ENCODE data around the gene GFRA1. TPM values are rescaled to one million over a fixed set of nuclear protein-coding genes. Genes with fewer than 3 reads are reported as not detected.

GFRA1 gene
- total and polyA plus RNA-seq, 2 of the 8 experiments (the other 6 are each of a cell fraction or from before 2014, with no cell fraction given), result 1.1 to 2.0 TPM

GRCh38 chr10:116015583-116016333 is 257.2 kb downstream of the GFRA1 start:
- H3K18ac ChIP-seq (ENCODE audit: extremely low read depth, low read length), result no peak overlapping the region
- no peaks in the 10 kb centered on the region for H3K79me1 ChIP-seq (ENCODE audit: low read depth, low read length)
- H3K4me3 ChIP-seq (ENCODE audit: extremely low read depth in 1 of 4, insufficient read depth in 2 of 4, low read depth in 3 of 4, low read length in 4 of 4), result no peak overlapping the region
- FAIRE-seq (no peak), DNase-seq (ENCODE audit: low read depth in 1 of 2, low spot score in 2 of 2) (no peak)
- H3K14ac ChIP-seq (ENCODE audit: insufficient read length), result no peak overlapping the region
- no peak overlapping the region for H2AK5ac ChIP-seq (ENCODE audit: low read depth, low read length)
- H2BK12ac ChIP-seq (ENCODE audit: low read depth, low read length), result no peak overlapping the region
- no peak overlapping the region for H2BK5ac ChIP-seq (ENCODE audit: low read depth, low read length)
- H3K9ac ChIP-seq (replicated peaks in 1 of 4; ENCODE audit: extremely low read depth in 1 of 4, low read depth in 3 of 4, low read length in 3 of 4), result no peak overlapping the region
- H2BK120ac ChIP-seq (replicated peaks; ENCODE audit: low read depth, low read length), result no peak overlapping the region
- no peaks in the 10 kb centered on the region for H3K27me3 ChIP-seq (replicated peaks in 1 of 4; ENCODE audit: control insufficient read depth in 3 of 4, extremely low read depth in 1 of 4, insufficient read depth in 3 of 4, low read length in 3 of 4)
- H3K4me1 ChIP-seq (replicated peaks in 1 of 4; ENCODE audit: control insufficient read depth in 3 of 4, insufficient read depth in 4 of 4, low read length in 3 of 4), result no peaks in the 10 kb centered on the region
- H4K20me1 ChIP-seq (replicated peaks in 1 of 2; ENCODE audit: control insufficient read depth in 1 of 2, insufficient read depth in 2 of 2, low read length in 2 of 2), result no peaks in the 10 kb centered on the region
- CTCF ChIA-PET (ENCODE audit: partially characterized antibody), result interaction anchor here (0.9 to 1.5 kb wide), 4 partner anchors 10 to 105 kb away, joined by 3 to 5 read pairs (median 3); no protein-coding TSS in a partner anchor
- no peak for TF ChIP-seq KDM1A (IDR thresholded peaks at IDR 0.05; ENCODE audit: borderline replicate concordance, low read length)
- TF ChIP-seq, protein P1, sequence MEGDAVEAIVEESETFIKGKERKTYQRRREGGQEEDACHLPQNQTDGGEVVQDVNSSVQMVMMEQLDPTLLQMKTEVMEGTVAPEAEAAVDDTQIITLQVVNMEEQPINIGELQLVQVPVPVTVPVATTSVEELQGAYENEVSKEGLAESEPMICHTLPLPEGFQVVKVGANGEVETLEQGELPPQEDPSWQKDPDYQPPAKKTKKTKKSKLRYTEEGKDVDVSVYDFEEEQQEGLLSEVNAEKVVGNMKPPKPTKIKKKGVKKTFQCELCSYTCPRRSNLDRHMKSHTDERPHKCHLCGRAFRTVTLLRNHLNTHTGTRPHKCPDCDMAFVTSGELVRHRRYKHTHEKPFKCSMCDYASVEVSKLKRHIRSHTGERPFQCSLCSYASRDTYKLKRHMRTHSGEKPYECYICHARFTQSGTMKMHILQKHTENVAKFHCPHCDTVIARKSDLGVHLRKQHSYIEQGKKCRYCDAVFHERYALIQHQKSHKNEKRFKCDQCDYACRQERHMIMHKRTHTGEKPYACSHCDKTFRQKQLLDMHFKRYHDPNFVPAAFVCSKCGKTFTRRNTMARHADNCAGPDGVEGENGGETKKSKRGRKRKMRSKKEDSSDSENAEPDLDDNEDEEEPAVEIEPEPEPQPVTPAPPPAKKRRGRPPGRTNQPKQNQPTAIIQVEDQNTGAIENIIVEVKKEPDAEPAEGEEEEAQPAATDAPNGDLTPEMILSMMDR (IDR thresholded peaks at IDR 0.05; ENCODE audit: control extremely low read depth in 1 of 3, insufficient read depth in 1 of 3, low read depth in 1 of 3, low read length in 3 of 3), result no peak
- no peak for TF ChIP-seq SIX5 (IDR thresholded peaks at IDR 0.05; ENCODE audit: low read depth, low read length)
- TF ChIP-seq SUZ12 (IDR thresholded peaks at IDR 0.05; ENCODE audit: low read length), result no peak
- TF ChIP-seq POLR2AphosphoS5 (IDR thresholded peaks at IDR 0.05; ENCODE audit: low read depth, low read length), result no peak
- no peak overlapping the region for H3K56ac ChIP-seq (replicated peaks; ENCODE audit: insufficient read length, low read depth, low read length)
- no peaks in the 10 kb centered on the region for H3K36me3 ChIP-seq (ENCODE audit: control insufficient read depth in 2 of 4, insufficient read depth in 4 of 4, low read length in 3 of 4)
- H4K5ac ChIP-seq (ENCODE audit: insufficient read length, low read depth, low read length), result no peak overlapping the region
- no peak overlapping the region for H4K8ac ChIP-seq (ENCODE audit: extremely low read depth, insufficient read depth, low read length)
- whole genome bisulfite sequencing, 2 experiments (ENCODE audit: extremely low coverage in 1 of 2, insufficient coverage in 1 of 2, insufficient read length in 1 of 2, insufficient replicate concordance in 2 of 2, low coverage in 1 of 2, low lambda C conversion rate in 2 of 2, missing lambda C conversion rate in 1 of 2), result 92% methylated on average over 7 of the region's 7 CpGs; no CpG with 5 or more reads in 1 of the 2 experiments
- H3K9me3 ChIP-seq (ENCODE audit: insufficient read depth in 2 of 2, low read depth in 1 of 2, low read length in 1 of 2), result no peaks in the 10 kb centered on the region
- H3K4me2 ChIP-seq (ENCODE audit: insufficient read depth in 1 of 2, low read depth in 2 of 2, low read length in 2 of 2), result no peak overlapping the region
- no peak overlapping the region for H3K27ac ChIP-seq (ENCODE audit: low read depth, low read length)
- H2AFZ ChIP-seq (ENCODE audit: low read length), result no peak overlapping the region
- no peak overlapping the region for H3K4ac ChIP-seq (replicated peaks; ENCODE audit: insufficient read length, low read depth, low read length)
- POLR2A ChIA-PET (ENCODE audit: partially characterized antibody), result no interaction called here
- H3K23me2 ChIP-seq (ENCODE audit: low read depth, low read length), result no peaks in the 10 kb centered on the region
- H3K79me2 ChIP-seq (ENCODE audit: control insufficient read depth in 1 of 2, insufficient read depth in 2 of 2, low read length in 2 of 2), result no peaks in the 10 kb centered on the region
- H3K23ac ChIP-seq (ENCODE audit: insufficient read length), result no peak overlapping the region
- H4K91ac ChIP-seq (replicated peaks; ENCODE audit: insufficient read length, low read length), result no peak overlapping the region
- H2BK20ac ChIP-seq (ENCODE audit: low read length), result no peak overlapping the region
- no peak overlapping the region for H2BK15ac ChIP-seq (ENCODE audit: low read length)
